HepG2 (cell line): ENCODE data around the gene TRMT1. TPM values are rescaled to one million over a fixed set of nuclear protein-coding genes. Genes with fewer than 3 reads are reported as not detected.

ENCODE experiments used
- CEBPB ChIP-seq: IDR thresholded peaks from 2 replicates; pipeline ENCODE4 v1.6.1; 2011; ENCODE audit warnings: low read depth, low read length, improper control_type of control experiment, borderline replicate concordance
- JUNB ChIP-seq: sonication (generic); formaldehyde crosslinking; IDR thresholded peaks from 2 replicates; pipeline ENCODE4 v1.8.0; 2022; ENCODE audit warnings: missing genetic modification reagents, mild to moderate bottlenecking, borderline replicate concordance
- NCOR1 ChIP-seq: fragments of 200-600 bp; sonication (generic); IDR thresholded peaks from 2 replicates; pipeline ENCODE4 v1.7.0; 2017; ENCODE audit warnings: antibody characterized with exemption, low read length, borderline replicate concordance
- POLR2A ChIP-seq, 2 experiments: IDR thresholded peaks; 2 replicates each; pipeline ENCODE4 v1.6.1; 2011; ENCODE audit warnings: low read depth in 2 of 2, low read length in 2 of 2, mild to moderate bottlenecking in 1 of 2, moderate library complexity in 1 of 2; ENCODE audit not compliant: insufficient read depth in 1 of 2
- RBFOX2 ChIP-seq: fragments of 200-400 bp; formaldehyde crosslinking; IDR thresholded peaks from 2 replicates; pipeline ENCODE4 v1.6.1; 2017; ENCODE audit warnings: low read depth, mild to moderate bottlenecking, low read length
- RFX1 ChIP-seq: fragments of 450-650 bp; IDR thresholded peaks from 2 replicates; pipeline ENCODE4 v1.6.1; 2017
- SNAPC4 ChIP-seq: sonication (generic); formaldehyde crosslinking; IDR thresholded peaks from 2 replicates; pipeline ENCODE4 v1.4.0; 2020; ENCODE audit warnings: mild to moderate bottlenecking, missing genetic modification reagents
- TOE1 ChIP-seq: sonication (generic); formaldehyde crosslinking; IDR thresholded peaks from 2 replicates; pipeline ENCODE4 v1.4.0; 2020; ENCODE audit warnings: mild to moderate bottlenecking, missing genetic modification reagents
- ZC3H4 ChIP-seq: sonication (generic); formaldehyde crosslinking; IDR thresholded peaks from 2 replicates; pipeline ENCODE4 v1.4.0; 2020; ENCODE audit warnings: missing genetic modification reagents, borderline replicate concordance
- ZNF350 ChIP-seq: sonication (generic); formaldehyde crosslinking; IDR thresholded peaks from 2 replicates; pipeline ENCODE4 v1.4.0; 2020; ENCODE audit warnings: mild to moderate bottlenecking, low read depth, missing genetic modification reagents, borderline replicate concordance
- ZNF564 ChIP-seq: sonication (generic); formaldehyde crosslinking; IDR thresholded peaks from 2 replicates; pipeline ENCODE4 v1.8.1; 2023; ENCODE audit warnings: mild to moderate bottlenecking, missing genetic modification reagents
- ZNF644 ChIP-seq: IDR thresholded peaks from 2 replicates; pipeline ENCODE4 v1.6.1; 2016; ENCODE audit warnings: low read depth
- ZSCAN9 ChIP-seq: IDR thresholded peaks from 2 replicates; pipeline ENCODE4 v1.6.1; 2016; ENCODE audit warnings: borderline replicate concordance
- polyA plus RNA-seq, 8 experiments: library from polyadenylated mRNA; depleted of rRNA in 3 of 8; stranded (reverse) in 7 of 8; unstranded in 1 of 8; fragments of >200 nt; fragmentation: Illumina TruSeq in 4 of 8; extraction: Trizol in 4 of 8; gene quantifications; 2 replicates each; pipeline versions ENCODE4 v1.2.1 to v1.2.3, GENCODE V29; 2011 to 2016; ENCODE audit warnings: low read depth in 4 of 8, missing spikeins in 1 of 8, mixed read lengths in 1 of 8; ENCODE audit not compliant: insufficient read depth in 1 of 8
- total RNA-seq, 5 experiments: library from RNA; depleted of rRNA; stranded (reverse); fragments of >200 nt; fragmentation: Illumina TruSeq; extraction: Trizol; gene quantifications; 2 replicates each; pipeline ENCODE4 v1.2.3, GENCODE V29; 2016; ENCODE audit warnings: low read depth in 1 of 5
- TF ChIP-seq, protein P1 (sequence below): conservative IDR thresholded peaks from 2 replicates; pipeline ENCODE4 v1.6.1; 2018; ENCODE audit warnings: missing genetic modification reagents
- TF ChIP-seq, protein P2 (sequence below): sonication (generic); formaldehyde crosslinking; IDR thresholded peaks from 2 replicates; pipeline ENCODE4 v1.4.0; 2020; ENCODE audit warnings: mild to moderate bottlenecking, missing genetic modification reagents
- TF ChIP-seq, protein P3 (sequence below): sonication (generic); formaldehyde crosslinking; IDR thresholded peaks from 2 replicates; pipeline ENCODE4 v1.5.0; 2020; ENCODE audit warnings: mild to moderate bottlenecking, missing genetic modification reagents, borderline replicate concordance

The TRMT1 gene
- total and polyA plus RNA-seq, 2 of the 13 experiments (the other 11 are each of a cell fraction or from before 2014, with no cell fraction given), result 35.5 to 44.1 TPM

- TF ChIP-seq SNAPC4 (CRISPR knock-in tag) (0 out of 2 replicates have a peak, but pooled peaks have one; percentile 32), ZNF644 (peak; percentile 86), ZC3H4 (CRISPR knock-in tag) (no peak), RFX1 (peak; percentile 83), ZNF564 (no peak; the same call in 1 of the 2 replicates), ZSCAN9 (CRISPR knock-in tag) (no peak), RBFOX2 (no peak), ZNF350 (CRISPR knock-in tag) (no peak; the same call in 1 of the 2 replicates), JUNB (CRISPR knock-in tag) (no peak), NCOR1 (peak; percentile 24; the same call in 1 of the 2 replicates), POLR2A (IDR thresholded peaks at IDR 0.05; ENCODE audit: insufficient read depth in 1 of 2, low read depth in 2 of 2, low read length in 2 of 2) (peak in 1 of 2 experiments; percentile 78; a peak in 2 of 4 replicates), TOE1 (CRISPR knock-in tag) (no peak), CEBPB (no peak)
- TF ChIP-seq, protein P1, sequence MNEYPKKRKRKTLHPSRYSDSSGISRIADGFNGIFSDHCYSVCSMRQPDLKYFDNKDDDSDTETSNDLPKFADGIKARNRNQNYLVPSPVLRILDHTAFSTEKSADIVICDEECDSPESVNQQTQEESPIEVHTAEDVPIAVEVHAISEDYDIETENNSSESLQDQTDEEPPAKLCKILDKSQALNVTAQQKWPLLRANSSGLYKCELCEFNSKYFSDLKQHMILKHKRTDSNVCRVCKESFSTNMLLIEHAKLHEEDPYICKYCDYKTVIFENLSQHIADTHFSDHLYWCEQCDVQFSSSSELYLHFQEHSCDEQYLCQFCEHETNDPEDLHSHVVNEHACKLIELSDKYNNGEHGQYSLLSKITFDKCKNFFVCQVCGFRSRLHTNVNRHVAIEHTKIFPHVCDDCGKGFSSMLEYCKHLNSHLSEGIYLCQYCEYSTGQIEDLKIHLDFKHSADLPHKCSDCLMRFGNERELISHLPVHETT, result no peak
- TF ChIP-seq, protein P2, sequence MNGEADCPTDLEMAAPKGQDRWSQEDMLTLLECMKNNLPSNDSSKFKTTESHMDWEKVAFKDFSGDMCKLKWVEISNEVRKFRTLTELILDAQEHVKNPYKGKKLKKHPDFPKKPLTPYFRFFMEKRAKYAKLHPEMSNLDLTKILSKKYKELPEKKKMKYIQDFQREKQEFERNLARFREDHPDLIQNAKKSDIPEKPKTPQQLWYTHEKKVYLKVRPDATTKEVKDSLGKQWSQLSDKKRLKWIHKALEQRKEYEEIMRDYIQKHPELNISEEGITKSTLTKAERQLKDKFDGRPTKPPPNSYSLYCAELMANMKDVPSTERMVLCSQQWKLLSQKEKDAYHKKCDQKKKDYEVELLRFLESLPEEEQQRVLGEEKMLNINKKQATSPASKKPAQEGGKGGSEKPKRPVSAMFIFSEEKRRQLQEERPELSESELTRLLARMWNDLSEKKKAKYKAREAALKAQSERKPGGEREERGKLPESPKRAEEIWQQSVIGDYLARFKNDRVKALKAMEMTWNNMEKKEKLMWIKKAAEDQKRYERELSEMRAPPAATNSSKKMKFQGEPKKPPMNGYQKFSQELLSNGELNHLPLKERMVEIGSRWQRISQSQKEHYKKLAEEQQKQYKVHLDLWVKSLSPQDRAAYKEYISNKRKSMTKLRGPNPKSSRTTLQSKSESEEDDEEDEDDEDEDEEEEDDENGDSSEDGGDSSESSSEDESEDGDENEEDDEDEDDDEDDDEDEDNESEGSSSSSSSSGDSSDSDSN (CRISPR knock-in tag), result peak; percentile 55
- TF ChIP-seq, protein P3, sequence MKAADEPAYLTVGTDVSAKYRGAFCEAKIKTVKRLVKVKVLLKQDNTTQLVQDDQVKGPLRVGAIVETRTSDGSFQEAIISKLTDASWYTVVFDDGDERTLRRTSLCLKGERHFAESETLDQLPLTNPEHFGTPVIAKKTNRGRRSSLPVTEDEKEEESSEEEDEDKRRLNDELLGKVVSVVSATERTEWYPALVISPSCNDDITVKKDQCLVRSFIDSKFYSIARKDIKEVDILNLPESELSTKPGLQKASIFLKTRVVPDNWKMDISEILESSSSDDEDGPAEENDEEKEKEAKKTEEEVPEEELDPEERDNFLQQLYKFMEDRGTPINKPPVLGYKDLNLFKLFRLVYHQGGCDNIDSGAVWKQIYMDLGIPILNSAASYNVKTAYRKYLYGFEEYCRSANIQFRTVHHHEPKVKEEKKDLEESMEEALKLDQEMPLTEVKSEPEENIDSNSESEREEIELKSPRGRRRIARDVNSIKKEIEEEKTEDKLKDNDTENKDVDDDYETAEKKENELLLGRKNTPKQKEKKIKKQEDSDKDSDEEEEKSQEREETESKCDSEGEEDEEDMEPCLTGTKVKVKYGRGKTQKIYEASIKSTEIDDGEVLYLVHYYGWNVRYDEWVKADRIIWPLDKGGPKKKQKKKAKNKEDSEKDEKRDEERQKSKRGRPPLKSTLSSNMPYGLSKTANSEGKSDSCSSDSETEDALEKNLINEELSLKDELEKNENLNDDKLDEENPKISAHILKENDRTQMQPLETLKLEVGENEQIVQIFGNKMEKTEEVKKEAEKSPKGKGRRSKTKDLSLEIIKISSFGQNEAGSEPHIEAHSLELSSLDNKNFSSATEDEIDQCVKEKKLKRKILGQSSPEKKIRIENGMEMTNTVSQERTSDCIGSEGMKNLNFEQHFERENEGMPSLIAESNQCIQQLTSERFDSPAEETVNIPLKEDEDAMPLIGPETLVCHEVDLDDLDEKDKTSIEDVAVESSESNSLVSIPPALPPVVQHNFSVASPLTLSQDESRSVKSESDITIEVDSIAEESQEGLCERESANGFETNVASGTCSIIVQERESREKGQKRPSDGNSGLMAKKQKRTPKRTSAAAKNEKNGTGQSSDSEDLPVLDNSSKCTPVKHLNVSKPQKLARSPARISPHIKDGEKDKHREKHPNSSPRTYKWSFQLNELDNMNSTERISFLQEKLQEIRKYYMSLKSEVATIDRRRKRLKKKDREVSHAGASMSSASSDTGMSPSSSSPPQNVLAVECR, result peak; percentile 77; the same call in 1 of the 2 replicates
Observed at GRCh38 chr19:13128583-13128982, 12.0 kb upstream of the TRMT1 start (continued).
